IPS DF 4.7 (cell line): ENCODE results near the gene CDC42EP1.

ENCODE experiments used
- DNase-seq: peaks from one replicate; pipeline ENCODE4 v3.0.0-alpha.2; 2013; ENCODE audit warnings: low spot score; ENCODE audit errors: extremely low read depth

Gene CDC42EP1

DNA sequence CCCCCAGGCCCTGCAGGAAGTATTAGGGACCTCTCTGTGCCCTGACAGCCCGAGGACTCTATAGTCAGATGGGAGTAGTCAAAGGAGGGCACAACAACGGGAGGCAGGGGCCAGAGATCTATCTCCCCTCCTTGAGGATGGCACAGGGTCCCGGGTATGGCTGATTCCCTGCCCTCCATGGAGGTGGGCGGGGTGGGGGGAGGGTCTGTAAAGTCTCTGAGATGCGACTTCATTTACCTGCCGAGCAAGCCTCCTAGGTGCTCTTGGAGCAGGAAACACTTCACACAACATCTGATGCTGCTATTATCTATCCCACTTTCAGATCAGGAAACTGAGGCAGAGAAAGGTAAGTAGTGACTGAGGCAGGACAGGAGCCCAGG is 769 bp upstream of the CDC42EP1 start:
- no peak for DNase-seq

DNA sequence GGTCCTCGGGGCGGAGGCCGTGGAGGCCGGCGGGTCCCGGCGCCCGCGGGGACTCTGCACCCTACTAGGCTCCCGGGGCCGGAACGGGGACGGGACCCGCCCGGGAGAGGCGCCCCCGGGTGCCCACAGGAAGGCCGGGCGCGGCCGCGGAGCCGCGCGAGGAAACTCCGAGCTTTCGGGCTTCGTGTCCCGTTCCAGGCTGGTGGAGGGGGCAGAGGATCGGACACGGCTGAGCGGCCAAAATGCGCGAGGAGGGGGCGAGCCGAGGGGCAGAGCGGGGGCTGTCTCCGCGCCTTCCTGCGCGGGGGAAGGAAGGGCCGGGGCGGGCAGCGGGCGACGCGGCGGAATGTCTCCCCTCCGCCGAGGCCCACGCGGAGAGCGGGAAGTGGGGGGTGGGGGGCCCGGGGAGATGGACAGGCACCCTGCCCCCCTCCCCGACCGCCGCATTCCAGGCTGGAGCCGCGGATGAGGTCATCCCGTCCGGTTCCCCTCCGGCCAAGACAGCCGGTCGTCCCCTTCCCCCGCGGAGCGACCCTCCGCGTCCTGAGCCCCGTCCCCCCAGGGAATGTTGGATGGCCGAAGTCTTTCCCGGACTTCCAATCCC is 430 bp downstream of the CDC42EP1 start:
- DNase-seq = no peak

DNA sequence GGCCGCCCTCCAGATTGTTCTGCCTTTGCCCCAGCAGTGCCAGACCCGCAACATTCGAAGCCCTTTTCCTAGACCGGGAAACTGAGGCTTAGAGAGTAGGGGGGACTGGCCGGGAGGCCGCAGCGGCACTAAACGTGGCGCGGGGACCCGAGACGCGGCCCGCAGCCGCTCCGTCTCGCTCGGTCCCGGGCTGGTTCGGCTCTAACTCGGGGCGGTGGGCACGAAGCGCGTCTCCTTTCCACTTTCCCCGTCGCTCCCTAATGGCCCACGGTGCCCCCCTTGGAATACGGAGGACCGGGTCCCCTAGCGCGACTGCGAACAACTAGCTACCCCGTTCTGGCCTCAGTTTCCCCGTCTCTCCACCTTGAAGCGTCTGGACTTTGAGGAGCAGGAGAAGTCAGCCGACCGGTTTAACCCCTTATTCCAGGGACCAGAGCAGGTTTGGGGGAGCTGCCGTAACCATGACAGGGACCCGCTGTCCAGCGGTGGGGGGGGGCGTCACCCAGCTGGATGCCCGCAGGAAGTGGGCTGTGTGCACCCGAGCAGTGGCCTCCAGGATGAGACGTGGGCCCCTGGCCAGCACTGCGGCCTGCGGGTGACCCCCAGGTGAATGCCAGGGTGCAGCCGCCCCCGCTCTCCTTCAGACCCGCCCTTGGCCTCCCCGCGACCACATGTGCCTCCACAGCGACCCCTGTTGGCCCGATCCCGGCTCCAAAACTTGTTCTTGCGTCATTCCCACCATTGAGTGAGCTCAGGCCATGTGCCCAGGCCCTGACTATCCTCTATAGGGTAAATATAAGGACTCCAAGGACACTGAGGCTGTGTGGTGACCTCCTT is 1.1 kb downstream of the CDC42EP1 start:
- no peak for DNase-seq

DNA sequence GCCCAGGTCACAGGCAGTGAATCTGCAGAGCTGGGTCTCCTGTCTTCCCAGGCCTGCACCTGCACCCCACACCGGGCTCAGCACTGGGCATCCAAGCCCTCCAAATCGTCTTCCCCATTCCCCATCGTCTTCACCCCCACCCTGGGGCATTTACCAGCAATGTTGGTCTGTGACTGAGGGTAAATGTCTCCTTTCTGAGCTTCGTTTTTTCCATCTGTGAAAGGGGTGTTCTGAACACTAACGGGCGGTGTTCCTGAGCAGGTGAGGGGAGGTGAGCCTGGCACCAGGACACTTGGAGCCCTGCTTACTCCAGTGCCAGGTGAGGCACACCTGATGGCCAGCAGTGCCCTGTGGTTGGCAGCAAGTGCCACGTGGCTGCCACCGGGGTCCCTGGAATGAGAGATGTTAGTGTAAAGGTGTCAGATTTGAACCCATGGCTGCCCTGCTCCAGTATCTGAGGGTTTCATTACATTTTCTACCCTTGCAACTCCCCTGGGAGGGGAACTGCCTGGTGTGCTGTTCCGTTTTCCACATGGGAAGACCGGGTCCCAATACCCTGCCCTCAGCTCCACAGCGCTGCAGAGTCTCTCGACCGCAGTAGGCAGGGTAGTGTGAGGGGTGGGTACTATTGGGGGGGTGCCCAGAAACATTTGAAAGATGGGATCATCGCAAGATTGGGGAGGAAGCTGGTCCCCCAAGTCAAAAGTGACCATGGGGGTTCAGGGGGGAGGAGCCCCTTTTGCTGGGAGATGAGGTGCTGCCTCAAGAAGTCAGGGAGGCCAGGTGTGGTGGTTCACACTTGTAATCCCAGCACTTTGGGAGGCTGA is 2.0 kb downstream of the CDC42EP1 start:
- no peak for DNase-seq

GRCh38 chr22:37563153-37564081 is 3.1 kb downstream of the CDC42EP1 start:
- DNase-seq = no peak

DNA sequence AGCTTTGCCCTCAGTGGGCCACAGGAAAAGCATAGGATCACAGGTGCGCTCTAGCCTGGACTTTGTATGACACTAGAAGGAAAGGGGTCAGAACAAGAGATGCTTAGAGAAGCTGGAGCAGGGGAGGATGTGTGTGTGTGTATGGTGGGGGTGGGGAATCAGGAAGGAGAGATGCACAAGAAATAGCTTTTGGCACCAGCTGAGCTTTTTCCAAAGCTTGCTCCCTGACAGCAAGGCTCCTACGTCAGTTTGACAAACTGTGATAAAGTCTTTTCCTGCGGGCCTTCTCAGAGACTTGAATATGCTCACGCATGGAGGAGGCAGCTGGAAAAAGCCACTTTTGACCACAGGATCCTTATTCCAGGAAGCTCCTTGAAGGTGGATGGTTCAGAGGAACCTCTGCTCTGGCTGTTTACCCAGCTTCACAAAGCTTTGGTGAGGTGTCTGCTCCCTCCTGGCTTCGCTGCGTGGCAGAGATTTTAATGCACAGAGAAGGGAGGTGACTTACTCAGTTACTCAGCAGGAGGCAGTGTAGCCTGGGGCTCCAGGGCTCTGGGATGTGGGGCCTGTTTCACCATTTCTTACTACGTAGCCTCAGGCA is 3.9 kb downstream of the CDC42EP1 start:
- DNase-seq = no peak

DNA sequence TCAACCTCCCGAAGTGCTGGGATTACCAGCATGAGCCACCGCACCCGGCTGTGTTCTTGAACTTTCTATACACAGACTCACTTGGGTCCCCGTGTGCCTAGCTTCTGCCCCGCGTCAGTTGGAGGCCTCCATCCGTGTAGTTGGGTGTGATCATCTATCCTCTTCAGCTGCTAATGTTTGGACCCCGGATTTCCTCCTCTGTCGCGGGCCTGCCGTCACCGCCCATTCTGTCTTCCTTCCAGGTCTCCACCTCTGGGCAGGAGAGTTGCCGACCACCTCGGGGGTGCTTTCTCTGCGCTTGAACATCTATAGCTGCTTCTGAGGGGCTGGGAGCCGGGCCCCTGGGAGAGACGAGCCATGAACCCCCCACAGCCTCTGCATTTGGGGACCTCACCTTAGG is 5.5 kb downstream of the CDC42EP1 start:
- no peak for DNase-seq

DNA sequence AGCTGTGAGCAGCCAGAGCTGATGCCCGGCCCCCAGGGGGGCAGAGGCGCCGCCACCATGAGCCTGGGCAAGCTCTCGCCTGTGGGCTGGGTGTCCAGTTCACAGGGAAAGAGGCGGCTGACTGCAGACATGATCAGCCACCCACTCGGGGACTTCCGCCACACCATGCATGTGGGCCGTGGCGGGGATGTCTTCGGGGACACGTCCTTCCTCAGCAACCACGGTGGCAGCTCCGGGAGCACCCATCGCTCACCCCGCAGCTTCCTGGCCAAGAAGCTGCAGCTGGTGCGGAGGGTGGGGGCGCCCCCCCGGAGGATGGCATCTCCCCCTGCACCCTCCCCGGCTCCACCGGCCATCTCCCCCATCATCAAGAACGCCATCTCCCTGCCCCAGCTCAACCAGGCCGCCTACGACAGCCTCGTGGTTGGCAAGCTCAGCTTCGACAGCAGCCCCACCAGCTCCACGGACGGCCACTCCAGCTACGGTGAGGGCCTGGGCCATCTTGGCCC is 6.1 kb downstream of the CDC42EP1 start:
- DNase-seq = no peak

- no peak for DNase-seq
Measured at GRCh38 chr22:37566903-37567798, 6.9 kb downstream of the CDC42EP1 start.

GRCh38 chr22:37568012-37568411 is 7.7 kb downstream of the CDC42EP1 start:
- DNase-seq = no peak

DNA sequence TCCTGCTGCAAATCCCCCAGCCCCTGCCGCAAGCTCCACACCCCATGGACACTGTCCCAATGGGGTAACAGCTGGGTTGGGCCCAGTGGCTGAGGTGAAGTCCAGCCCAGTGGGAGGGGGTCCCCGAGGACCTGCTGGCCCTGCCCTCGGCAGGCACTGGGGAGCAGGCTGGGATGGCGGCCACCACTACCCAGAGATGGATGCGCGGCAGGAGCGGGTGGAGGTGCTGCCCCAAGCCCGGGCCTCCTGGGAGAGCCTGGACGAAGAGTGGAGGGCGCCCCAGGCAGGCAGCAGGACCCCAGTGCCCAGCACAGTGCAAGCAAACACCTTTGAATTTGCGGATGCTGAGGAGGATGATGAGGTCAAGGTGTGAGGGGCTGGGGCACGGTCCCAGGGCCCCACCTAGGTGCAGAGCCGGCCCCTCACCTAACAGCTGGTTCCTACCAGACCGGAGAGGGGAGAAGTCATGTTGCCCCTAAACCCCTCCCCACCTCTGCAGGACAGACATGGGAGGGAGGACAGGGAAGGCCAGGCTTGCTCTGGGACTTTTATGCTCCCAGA is 8.2 kb downstream of the CDC42EP1 start:
- no peak for DNase-seq

DNA sequence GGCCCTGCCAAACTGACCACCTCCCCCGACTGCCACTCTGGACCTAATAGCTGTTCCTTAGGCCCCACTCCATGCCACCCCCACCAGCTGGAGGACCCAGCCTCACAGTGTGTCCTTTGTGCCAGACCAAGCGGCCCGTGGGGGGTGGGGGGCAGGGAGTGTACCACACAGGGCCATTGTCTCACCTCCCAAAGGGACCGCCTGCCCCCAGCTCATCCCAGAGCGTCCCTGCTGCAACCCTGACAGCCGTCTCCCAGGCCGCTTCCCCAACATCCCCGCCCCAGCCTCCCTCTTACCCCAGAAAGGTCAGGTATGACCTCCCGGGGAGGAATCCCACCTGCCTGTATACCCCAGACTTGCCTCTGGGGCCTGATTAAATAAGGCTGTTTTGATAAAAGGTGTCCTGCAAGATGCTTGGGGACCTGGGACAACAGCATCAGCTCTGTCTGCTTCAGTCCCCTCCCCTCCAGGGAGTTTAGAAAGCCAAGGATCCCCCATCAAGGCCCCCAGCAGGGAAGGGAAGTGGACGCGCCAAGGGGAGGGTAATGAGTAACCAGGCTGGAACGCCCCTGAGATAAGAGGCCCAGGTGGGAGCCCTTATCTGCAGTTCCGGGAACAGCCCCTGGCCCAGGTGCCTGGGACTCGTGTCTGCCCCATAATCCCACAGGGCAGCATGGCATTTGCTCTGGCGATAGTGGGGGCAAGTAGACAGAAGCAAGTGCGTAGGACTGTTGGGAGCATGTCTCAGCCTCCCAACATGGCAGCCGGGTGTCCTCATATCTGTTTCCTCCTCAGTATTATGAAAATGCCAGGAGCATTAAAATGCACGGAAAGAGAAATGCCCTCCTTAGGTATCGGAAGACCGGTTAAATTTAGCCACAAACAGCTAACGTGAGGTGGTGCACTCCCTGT is 9.0 kb downstream of the CDC42EP1 start:
- DNase-seq = no peak

DNA sequence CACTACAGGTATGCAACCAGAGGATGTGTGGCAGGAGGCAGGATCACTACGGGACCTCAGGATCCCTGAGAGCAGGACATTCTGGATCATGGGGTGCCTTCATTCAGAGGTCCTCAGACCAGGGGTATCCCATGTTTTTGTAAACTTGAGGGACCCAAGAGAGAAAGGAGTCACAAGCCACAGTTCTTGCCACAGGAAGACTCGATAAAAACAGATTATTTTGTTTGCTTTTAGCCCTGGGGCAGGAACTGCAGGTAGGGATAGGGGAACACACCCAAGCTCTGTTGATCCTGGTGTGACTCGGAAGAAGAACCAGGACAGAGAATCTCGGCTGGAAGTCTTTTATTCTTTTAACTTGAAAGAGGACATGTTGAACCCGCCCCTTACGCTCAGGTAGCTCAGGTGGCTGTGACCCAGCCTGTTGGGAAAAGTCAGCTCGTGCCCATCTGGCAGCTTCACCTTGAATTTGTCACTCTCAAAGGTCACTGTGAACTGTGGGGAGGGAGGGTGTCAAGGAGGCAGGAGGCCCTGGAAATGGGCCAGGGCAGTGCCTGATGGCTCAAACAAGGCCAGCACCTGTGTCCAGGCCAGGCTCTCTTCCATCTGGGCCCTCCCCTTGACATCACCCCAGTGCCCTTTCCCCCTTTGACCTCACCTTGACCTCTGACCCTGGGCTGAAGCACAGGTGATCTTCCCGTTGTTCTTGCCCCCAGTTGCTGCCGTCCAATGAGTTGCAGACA is 9.8 kb downstream of the CDC42EP1 start:
- DNase-seq = no peak

GRCh38 chr22:37570661-37570976 is 10.3 kb downstream of the CDC42EP1 start:
- DNase-seq = no peak

DNA sequence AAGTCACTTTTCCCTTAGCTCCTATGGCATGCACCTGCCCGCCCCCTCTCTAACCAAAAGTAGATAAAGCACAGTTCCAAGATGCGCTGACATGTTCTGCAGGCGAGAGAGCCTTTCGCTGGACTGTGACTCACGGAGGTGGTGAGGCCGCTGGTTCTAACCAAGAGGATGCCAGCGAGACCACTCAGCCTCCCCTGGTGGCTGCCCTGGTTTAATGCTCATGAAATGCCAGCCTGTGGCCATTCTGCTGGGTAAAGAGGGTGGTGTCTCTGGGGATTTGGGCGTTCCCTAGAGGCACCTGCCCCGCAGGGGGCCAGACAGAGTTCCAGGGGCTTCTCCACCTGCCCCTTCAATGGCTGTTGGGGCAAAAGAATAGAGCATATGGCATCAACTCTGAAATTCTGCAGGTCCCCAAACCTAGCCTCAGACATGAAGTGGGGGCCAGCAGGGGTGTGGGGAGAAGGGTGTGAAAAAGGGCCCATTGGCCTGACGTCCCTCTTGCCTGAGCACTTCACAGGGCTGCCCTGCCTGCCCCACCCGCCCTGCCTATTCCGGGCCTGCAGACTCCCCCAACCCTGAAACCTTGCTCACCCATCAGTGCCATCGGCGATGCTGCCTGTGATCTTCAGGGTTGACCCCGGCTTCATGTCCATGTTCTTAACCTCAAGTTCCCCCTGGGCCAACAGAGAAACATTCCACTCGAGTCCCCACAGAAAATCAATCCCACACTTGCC is 11.1 kb downstream of the CDC42EP1 start:
- DNase-seq = no peak

DNA sequence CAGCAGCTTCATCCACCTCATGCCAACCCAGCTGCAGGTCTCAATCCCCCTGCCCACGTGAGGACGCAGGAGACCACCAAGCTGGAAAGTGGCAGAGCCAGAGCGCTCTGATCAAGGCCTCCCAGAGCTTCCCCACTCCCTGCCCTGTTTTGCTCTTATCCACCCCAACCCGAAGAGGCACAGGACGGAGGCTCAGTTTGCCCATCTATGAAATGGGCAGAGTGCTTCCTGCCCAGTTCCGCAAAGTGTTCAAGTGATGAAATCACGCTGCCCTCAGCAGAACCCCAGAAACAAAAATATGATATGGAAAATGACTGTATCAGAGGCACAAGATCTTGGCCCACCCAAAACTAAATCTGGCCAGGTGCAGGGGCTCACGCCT is 11.7 kb downstream of the CDC42EP1 start:
- DNase-seq = no peak

- DNase-seq = no peak
Measured at GRCh38 chr22:37575490-37576003, 15.3 kb downstream of the CDC42EP1 start.
